MM.1S (cell line): ENCODE measurements around the gene SLC35E4.

Experiments used
- EZH2 ChIP-seq: fragments of 300-600 bp; sonication (generic); optimal IDR thresholded peaks from 2 replicates; pipeline ENCODE3; 2017; ENCODE audit warnings: low read depth, mild to moderate bottlenecking, antibody characterized with exemption, low read length, mixed read lengths
- EZH2phosphoT487 ChIP-seq: fragments of 300-600 bp; sonication (generic); IDR thresholded peaks from 2 replicates; pipeline ENCODE4 v1.6.1; 2018; ENCODE audit warnings: antibody characterized with exemption, low read length
- TF ChIP-seq, protein P1 (sequence below): fragments of 300-600 bp; sonication (generic); IDR thresholded peaks from 2 replicates; pipeline ENCODE4 v1.5.1; 2016; ENCODE audit warnings: antibody characterized with exemption, low read length, mixed read lengths

GRCh38 chr22:30665786-30666185 is 30.2 kb downstream of the SLC35E4 start:
- TF ChIP-seq, protein P1, sequence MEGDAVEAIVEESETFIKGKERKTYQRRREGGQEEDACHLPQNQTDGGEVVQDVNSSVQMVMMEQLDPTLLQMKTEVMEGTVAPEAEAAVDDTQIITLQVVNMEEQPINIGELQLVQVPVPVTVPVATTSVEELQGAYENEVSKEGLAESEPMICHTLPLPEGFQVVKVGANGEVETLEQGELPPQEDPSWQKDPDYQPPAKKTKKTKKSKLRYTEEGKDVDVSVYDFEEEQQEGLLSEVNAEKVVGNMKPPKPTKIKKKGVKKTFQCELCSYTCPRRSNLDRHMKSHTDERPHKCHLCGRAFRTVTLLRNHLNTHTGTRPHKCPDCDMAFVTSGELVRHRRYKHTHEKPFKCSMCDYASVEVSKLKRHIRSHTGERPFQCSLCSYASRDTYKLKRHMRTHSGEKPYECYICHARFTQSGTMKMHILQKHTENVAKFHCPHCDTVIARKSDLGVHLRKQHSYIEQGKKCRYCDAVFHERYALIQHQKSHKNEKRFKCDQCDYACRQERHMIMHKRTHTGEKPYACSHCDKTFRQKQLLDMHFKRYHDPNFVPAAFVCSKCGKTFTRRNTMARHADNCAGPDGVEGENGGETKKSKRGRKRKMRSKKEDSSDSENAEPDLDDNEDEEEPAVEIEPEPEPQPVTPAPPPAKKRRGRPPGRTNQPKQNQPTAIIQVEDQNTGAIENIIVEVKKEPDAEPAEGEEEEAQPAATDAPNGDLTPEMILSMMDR = no peak
- TF ChIP-seq EZH2phosphoT487 (no peak), EZH2 (no peak)
